Activated CD8-positive, alpha-beta memory T cell treated with anti-CD3 and anti-CD28 coated beads, Interleukin-2, amount 10 ng/mL, durations not matched to agents 7 days and 5 days (primary cell): ENCODE results near the gene MAPK8IP3. TPM values are rescaled to one million over a fixed set of nuclear protein-coding genes. Genes with fewer than 3 reads are reported as not detected.
A peak's percentile ranks its signal among the peaks of the same experiment; 100 is the strongest.

ENCODE experiments used
- ATAC-seq: fragments of 150-1000 bp; cut with Tn5 transposase; one replicate; pipeline ENCODE4 v1.10.0; 2021; ENCODE audit warnings: moderate library complexity
- CTCF ChIA-PET: fragments of 350-600 bp; sonication (Branson Sonifier 250); formaldehyde crosslinking; loops from one replicate; lab custom pipeline; 2021; ENCODE audit warnings: antibody characterized with exemption; lab: Charles Lee
- DNase-seq: peaks from one replicate; pipeline ENCODE4 v3.0.0-alpha.2; 2020
- H3K27ac Mint-ChIP-seq: one replicate; pipeline ENCODE4 v1.8.0; 2021; ENCODE audit warnings: mild to moderate bottlenecking, mixed read lengths
- H3K27me3 Mint-ChIP-seq: one replicate; pipeline ENCODE4 v1.8.0; 2021; ENCODE audit warnings: mixed read lengths
- H3K36me3 Mint-ChIP-seq: one replicate; pipeline ENCODE4 v1.8.0; 2021; ENCODE audit warnings: mild to moderate bottlenecking, mixed read lengths
- H3K4me1 Mint-ChIP-seq: one replicate; pipeline ENCODE4 v1.8.0; 2021; ENCODE audit warnings: mixed read lengths
- H3K4me3 Mint-ChIP-seq: one replicate; pipeline ENCODE4 v1.8.0; 2021; ENCODE audit warnings: mild to moderate bottlenecking, moderate library complexity, mixed read lengths
- H3K9me3 Mint-ChIP-seq: one replicate; pipeline ENCODE4 v1.8.0; 2022; ENCODE audit warnings: low read depth, mixed read lengths
- total RNA-seq, 2 experiments: library from RNA; stranded (reverse); gene quantifications; one replicate each; pipeline ENCODE4 v1.2.3, GENCODE V29; 2021

The MAPK8IP3 gene
- total RNA-seq, 2 experiments from 2014 or later: 78.9 to 101 TPM

DNA sequence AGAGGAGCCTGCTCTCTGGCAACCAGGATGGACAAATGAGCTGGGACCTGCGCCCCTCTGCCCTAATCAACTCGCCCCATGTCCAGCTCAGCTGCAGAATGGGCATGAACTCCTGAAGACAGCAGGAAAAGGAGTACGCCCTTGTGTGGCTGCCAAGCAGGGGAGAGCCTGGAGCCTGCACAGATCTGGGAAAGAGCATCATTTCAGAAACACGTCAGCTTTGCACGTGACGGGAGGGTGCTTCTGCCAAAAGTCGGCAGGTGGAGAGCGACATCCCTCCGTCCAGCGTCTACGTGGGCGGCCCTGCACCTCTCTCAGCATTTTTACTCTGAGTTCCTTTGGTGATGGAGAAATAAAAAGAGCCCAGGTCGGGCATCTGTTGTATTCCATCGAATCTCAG, 46.9 kb downstream of the MAPK8IP3 start:
- no peak for ATAC-seq
- Mint-ChIP-seq H3K9me3 (no peaks in the 10 kb centered on the region), H3K4me3 (no peak overlapping the region), H3K36me3 (peaks cover 4% of the 10 kb centered on the region), H3K27ac (no peak overlapping the region), H3K4me1 (peaks cover 14% of the 10 kb centered on the region), H3K27me3 (no peaks in the 10 kb centered on the region)
- DNase-seq: no peak
- CTCF ChIA-PET: no interaction called here

- Mint-ChIP-seq H3K9me3 (no peaks in the 10 kb centered on the region), H3K27ac (no peak overlapping the region), H3K4me1 (peaks cover 17% of the 10 kb centered on the region), H3K36me3 (peaks cover 4% of the 10 kb centered on the region), H3K4me3 (no peak overlapping the region), H3K27me3 (no peaks in the 10 kb centered on the region)
- DNase-seq (no peak), ATAC-seq (no peak)
- CTCF ChIA-PET: interaction anchor here (1.8 kb wide), 1 partner anchor 31 kb away, joined by 4 read pairs; no protein-coding TSS in a partner anchor
These were observed 48.2 kb downstream of the MAPK8IP3 start for GRCh38 chr16:1754204-1754603.

DNA sequence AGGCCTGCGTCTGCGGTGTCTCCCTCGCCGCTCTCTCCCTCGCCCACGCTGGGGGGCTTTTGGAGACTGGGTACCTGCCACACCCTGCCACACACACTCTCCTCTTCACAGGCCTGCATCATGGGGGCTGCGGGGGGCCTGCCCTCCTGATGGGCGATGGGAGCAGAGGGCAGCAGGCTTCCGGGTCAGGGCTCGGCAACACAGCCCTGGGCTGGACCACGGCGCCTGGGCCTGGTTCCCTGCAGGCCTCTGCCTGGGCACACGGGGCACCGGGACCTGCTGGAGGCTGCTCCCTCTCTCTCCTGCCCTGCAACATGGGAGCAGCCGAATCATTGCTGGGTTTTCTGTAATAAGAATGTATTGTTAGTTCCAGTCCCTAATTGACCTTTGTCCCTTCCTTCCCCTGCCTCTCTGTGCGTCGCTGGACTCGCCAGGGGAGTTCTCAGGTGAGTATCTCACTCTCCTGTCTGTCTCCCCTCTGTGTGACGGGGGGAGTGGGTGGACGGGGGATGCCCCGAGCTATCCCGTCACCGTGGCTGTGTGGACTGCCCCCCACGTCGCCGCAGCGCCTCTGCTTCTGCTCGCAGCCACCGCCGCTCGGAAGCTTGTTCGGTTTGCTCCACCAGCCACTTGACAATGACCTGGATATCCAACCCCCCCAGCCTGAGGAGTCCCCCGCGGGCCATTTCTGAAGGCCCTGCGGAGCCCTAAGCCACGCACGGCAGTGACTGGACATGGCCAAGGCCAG, 51.9 kb downstream of the MAPK8IP3 start:
- Mint-ChIP-seq H3K36me3 (peaks cover 5% of the 10 kb centered on the region), H3K27me3 (no peaks in the 10 kb centered on the region), H3K9me3 (no peaks in the 10 kb centered on the region), H3K4me3 (no peak overlapping the region), H3K27ac (peak overlapping the region; percentile 61), H3K4me1 (peaks cover 17% of the 10 kb centered on the region)
- ATAC-seq (no peak), DNase-seq (no peak)
- CTCF ChIA-PET: interaction anchor here (1.0 to 1.4 kb wide), 2 partner anchors 50 to 52 kb away, joined by 3 read pairs; partner anchors contain the start of gene MAPK8IP3

DNA sequence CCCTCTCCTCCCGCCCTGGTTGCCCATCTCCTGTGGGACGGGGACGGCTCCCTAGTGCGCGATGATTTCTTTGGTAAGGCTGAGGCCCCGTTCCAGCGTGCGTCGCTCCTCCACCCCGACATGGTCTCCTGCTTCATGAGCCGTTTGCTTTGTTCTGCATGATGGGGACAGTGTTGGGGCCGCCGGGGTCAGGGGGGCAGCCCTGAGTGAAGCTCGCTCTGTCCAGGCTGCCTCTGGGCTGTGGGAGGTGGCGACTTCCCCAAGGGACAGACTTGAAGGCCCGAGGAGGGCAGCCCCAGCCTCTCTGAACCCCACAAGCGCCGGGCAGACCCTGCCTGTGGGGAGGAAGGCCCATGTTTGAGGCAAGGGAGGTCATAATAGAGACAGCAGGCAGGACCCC, 52.9 kb downstream of the MAPK8IP3 start:
- Mint-ChIP-seq H3K27me3 (no peaks in the 10 kb centered on the region), H3K27ac (no peak overlapping the region), H3K36me3 (peaks cover 4% of the 10 kb centered on the region), H3K4me3 (no peak overlapping the region), H3K4me1 (peaks cover 17% of the 10 kb centered on the region), H3K9me3 (no peaks in the 10 kb centered on the region)
- CTCF ChIA-PET: no interaction called here
- DNase-seq (no peak), ATAC-seq (no peak)

GRCh38 chr16:1759511-1759910, 53.5 kb downstream of the MAPK8IP3 start:
- Mint-ChIP-seq H3K4me1 (peaks cover 17% of the 10 kb centered on the region), H3K36me3 (peaks cover 4% of the 10 kb centered on the region), H3K4me3 (no peak overlapping the region), H3K9me3 (no peaks in the 10 kb centered on the region), H3K27me3 (no peaks in the 10 kb centered on the region), H3K27ac (no peak overlapping the region)
- ATAC-seq (no peak), DNase-seq (no peak)
- CTCF ChIA-PET: no interaction called here

DNA sequence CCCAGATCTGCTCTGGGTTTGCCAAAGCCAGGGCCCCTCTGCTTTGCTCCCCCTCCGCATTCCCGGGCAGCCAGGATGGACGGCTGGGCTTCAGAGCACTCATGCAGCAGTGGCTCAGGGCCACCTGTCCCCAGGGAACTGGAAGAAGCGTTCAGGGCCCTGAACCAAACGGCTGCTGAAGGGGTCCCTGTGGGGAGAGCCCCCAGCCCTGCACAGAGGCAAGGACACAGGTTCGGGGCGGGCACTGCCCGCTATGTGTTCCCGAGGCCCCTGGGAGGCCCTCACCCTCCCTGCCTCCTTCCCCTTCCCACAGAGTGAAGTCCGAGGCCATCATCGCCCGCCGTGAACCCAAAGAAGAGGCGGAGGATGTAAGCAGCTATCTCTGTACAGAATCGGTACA, 54.9 kb downstream of the MAPK8IP3 start:
- Mint-ChIP-seq H3K36me3 (peaks cover 4% of the 10 kb centered on the region), H3K4me3 (no peak overlapping the region), H3K9me3 (no peaks in the 10 kb centered on the region), H3K4me1 (peaks cover 16% of the 10 kb centered on the region), H3K27ac (no peak overlapping the region), H3K27me3 (no peaks in the 10 kb centered on the region)
- DNase-seq (no peak), ATAC-seq (no peak)
- CTCF ChIA-PET: no interaction called here

DNA sequence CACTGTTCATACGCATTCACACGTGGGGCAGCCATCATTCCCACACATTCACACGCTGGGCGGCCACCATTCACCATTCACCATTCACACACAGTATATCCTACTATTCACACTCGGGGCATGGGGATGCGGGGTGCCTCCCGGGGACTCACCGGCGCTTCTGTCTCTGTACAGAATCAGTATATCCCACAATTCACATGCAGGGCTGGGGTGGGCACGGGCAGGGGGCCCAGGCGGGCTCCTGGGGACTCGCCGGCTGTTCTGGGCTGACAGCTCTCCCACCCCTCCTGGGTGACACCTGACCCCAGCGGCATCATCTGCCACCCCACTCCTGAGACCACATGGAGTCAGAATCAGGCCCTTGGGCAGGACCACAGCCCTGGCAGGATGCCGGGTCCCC, 55.8 kb downstream of the MAPK8IP3 start:
- CTCF ChIA-PET: no interaction called here
- ATAC-seq (no peak), DNase-seq (no peak)
- H3K4me3 Mint-ChIP-seq: no peak overlapping the region
- H3K27me3 Mint-ChIP-seq: no peaks in the 10 kb centered on the region
- H3K27ac Mint-ChIP-seq: no peak overlapping the region
- H3K9me3 Mint-ChIP-seq: no peaks in the 10 kb centered on the region
- peaks cover 13% of the 10 kb centered on the region for H3K4me1 Mint-ChIP-seq
- H3K36me3 Mint-ChIP-seq: peaks cover 4% of the 10 kb centered on the region

GRCh38 chr16:1762196-1762878, 56.3 kb downstream of the MAPK8IP3 start:
- DNase-seq: no peak
- no peak overlapping the region for H3K4me3 Mint-ChIP-seq
- no peak for ATAC-seq
- peaks cover 4% of the 10 kb centered on the region for H3K36me3 Mint-ChIP-seq
- CTCF ChIA-PET: no interaction called here
- H3K4me1 Mint-ChIP-seq: peaks cover 7% of the 10 kb centered on the region
- no peaks in the 10 kb centered on the region for H3K9me3 Mint-ChIP-seq
- no peaks in the 10 kb centered on the region for H3K27me3 Mint-ChIP-seq
- H3K27ac Mint-ChIP-seq: no peak overlapping the region

GRCh38 chr16:1762879-1763520, 57.0 kb downstream of the MAPK8IP3 start:
- CTCF ChIA-PET: no interaction called here
- ATAC-seq (no peak), DNase-seq (no peak)
- Mint-ChIP-seq H3K9me3 (no peaks in the 10 kb centered on the region), H3K4me3 (no peak overlapping the region), H3K27me3 (no peaks in the 10 kb centered on the region), H3K36me3 (peaks cover 4% of the 10 kb centered on the region), H3K4me1 (peaks cover 2% of the 10 kb centered on the region), H3K27ac (no peak overlapping the region)

DNA sequence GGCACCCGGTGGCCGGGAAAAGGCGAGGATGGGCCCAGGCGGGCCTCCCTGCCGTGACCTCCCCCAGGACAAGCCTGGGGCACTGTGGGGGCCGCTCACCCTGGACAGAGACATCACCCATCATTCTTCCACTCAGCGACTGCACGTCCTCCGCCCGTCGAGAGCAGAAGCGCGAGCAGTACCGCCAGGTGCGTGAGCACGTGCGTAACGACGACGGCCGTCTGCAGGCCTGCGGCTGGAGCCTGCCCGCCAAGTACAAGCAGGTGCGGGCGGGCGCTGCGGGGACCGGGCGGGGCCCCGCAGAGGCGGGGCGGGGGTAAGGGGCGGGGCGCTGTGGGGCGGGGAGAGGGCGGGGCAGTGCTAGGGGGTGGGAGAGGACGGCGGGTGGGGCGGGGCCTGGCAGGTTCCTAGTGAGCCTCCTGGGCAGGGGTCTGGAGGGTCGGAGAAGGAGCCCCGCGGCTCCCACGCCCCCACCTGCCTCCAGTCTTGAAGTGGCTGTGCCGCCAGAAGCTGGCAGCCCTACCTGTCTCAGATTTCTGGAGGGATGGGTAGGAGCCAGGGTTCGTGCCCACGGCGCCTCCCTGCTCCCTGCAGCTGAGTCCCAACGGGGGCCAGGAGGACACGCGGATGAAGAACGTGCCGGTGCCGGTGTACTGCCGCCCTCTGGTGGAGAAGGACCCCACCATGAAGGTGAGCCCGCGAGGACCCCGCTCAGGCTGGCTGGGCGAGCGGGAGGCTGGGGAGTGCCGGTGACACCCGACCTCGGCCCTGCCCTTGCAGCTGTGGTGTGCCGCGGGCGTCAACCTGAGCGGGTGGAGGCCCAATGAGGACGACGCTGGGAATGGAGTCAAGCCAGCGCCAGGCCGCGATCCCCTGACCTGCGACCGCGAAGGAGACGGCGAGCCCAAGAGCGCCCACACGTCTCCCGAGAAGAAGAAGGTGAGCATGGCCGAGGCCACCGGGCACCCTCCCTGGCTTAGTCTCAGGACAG, 57.8 kb downstream of the MAPK8IP3 start:
- no peaks in the 10 kb centered on the region for H3K27me3 Mint-ChIP-seq
- CTCF ChIA-PET: interaction anchor here (0.6 to 1.6 kb wide), 2 partner anchors 10 kb away, joined by 3 read pairs; no protein-coding TSS in a partner anchor
- ATAC-seq: no peak

DNA sequence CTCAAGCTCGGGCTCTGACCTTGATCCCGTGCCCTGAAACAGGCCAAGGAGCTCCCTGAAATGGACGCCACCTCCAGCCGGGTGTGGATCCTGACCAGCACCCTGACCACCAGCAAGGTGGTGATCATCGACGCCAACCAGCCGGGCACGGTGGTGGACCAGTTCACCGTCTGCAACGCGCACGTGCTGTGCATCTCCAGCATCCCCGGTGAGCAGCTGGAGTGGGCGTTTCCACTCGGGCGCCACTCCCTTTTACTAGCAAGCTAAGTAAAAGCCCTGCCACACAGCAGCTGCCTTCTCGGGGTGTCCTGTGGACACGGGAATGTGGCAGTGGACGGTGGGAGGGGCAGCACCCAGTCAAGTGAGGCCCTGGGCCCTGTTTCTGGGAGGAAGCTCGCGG, 59.0 kb downstream of the MAPK8IP3 start:
- no peak overlapping the region for H3K27ac Mint-ChIP-seq
- peaks cover under 1% of the 10 kb centered on the region for H3K4me1 Mint-ChIP-seq
- H3K9me3 Mint-ChIP-seq: no peaks in the 10 kb centered on the region
- DNase-seq (no peak), ATAC-seq (no peak)
- peaks cover 6% of the 10 kb centered on the region for H3K36me3 Mint-ChIP-seq
- CTCF ChIA-PET: interaction anchor here (0.6 to 1.6 kb wide), 4 partner anchors 9 to 365 kb away, joined by 3 read pairs; no protein-coding TSS in a partner anchor
- no peaks in the 10 kb centered on the region for H3K27me3 Mint-ChIP-seq
- no peak overlapping the region for H3K4me3 Mint-ChIP-seq

More for the DNA sequence above, 57.8 kb downstream of the MAPK8IP3 start:
- no peak overlapping the region for H3K27ac Mint-ChIP-seq
- DNase-seq: no peak
- H3K9me3 Mint-ChIP-seq: no peaks in the 10 kb centered on the region
- no peak overlapping the region for H3K4me3 Mint-ChIP-seq
- no peaks in the 10 kb centered on the region for H3K4me1 Mint-ChIP-seq
- peaks cover 6% of the 10 kb centered on the region for H3K36me3 Mint-ChIP-seq

GRCh38 chr16:1765826-1766225, 59.8 kb downstream of the MAPK8IP3 start:
- DNase-seq (no peak), ATAC-seq (no peak)
- CTCF ChIA-PET: interaction anchor here (0.9 kb wide), 1 partner anchor 42 kb away, joined by 3 read pairs; no protein-coding TSS in a partner anchor
- Mint-ChIP-seq H3K9me3 (no peaks in the 10 kb centered on the region), H3K27ac (no peak overlapping the region), H3K4me1 (peaks cover 4% of the 10 kb centered on the region), H3K36me3 (peaks cover 6% of the 10 kb centered on the region), H3K4me3 (no peak overlapping the region), H3K27me3 (no peaks in the 10 kb centered on the region)
